Dendritic cell treated with granulocyte-macrophage colony-stimulating factor and Interleukin-4, amounts not matched to agents 40 ng/mL and 50 ng/mL, for 4 days (primary cell): ENCODE results near the gene ZNF777.

Experiments used
- H3K27ac Mint-ChIP-seq: one replicate; pipeline ENCODE4 v1.8.0; 2022; ENCODE audit warnings: mild to moderate bottlenecking, mixed read lengths
- H3K27me3 Mint-ChIP-seq: one replicate; pipeline ENCODE4 v1.8.0; 2022; ENCODE audit warnings: mild to moderate bottlenecking, mixed read lengths
- H3K36me3 Mint-ChIP-seq: one replicate; pipeline ENCODE4 v1.8.0; 2022; ENCODE audit warnings: low read depth, mixed read lengths
- H3K4me1 Mint-ChIP-seq: one replicate; pipeline ENCODE4 v1.8.0; 2022; ENCODE audit warnings: low read depth, mixed read lengths
- H3K4me3 Mint-ChIP-seq: one replicate; pipeline ENCODE4 v1.8.0; 2022; ENCODE audit warnings: mild to moderate bottlenecking, moderate library complexity, mixed read lengths
- H3K9me3 Mint-ChIP-seq: one replicate; pipeline ENCODE4 v1.8.0; 2022; ENCODE audit warnings: mixed read lengths
- intact Hi-C: fragments of 100-400 bp; cut with micrococcal nuclease; formaldehyde crosslinking; loops from one replicate; pipeline ENCODE4 v1.15.0; 2022

Gene ZNF777

DNA sequence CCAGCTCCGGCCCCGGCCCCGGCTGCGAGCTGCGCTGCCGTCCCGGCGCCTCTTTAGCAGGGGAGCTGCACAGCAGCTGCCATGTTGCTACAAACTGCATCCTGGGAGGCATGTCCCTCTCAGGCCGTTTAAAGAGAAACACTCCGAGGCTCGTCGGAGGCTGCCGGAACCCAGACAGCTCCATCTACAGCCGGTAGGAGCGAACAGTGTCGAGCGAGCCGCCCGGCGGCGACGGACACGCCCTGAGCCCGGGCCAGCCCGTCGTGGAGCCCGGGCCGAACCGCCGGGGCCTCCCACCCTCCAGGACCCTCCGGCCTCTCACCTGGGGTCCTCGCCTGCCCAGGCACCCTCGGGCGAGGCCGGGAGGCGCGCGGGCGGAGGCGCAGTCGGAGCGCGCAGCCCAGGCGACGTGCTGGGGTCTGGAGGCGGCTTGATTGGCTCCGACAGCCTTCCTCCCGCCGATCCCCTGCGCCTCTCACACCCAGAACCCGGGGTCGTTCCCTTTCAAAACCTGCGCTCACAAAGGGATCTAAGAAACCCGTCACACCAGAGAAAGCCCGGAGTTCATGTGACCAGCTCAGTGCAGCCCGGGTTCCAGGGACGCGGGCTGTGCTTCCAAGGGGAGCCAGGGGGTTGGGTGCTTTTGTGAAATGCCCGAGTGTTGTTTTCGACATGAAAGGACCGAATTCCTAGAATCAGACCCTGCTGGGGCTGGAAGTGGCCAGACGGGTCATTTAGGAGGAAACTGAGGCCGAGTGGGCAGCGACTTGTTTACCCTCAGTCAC, at the start of gene ZNF777:
TSS of gene ZNF777 (minus strand) at position 570 of the 785 bp plus-strand sequence. CDS start 5,040 bp downstream, outside the sequence.
- peaks cover 25% of the 10 kb centered on the region for H3K4me1 Mint-ChIP-seq
- peaks cover 11% of the 10 kb centered on the region for H3K36me3 Mint-ChIP-seq
- H3K4me3 Mint-ChIP-seq = peak within 1 kb of the TSS; percentile 83
- H3K9me3 Mint-ChIP-seq = no peaks in the 10 kb centered on the region
- intact Hi-C loops = loop anchor here (5.0 kb wide), 1 partner anchor 37 kb away; the partner anchor contains the start of gene ZNF746
- peak within 1 kb of the TSS; percentile 77 for H3K27ac Mint-ChIP-seq
- H3K27me3 Mint-ChIP-seq = peaks cover 33% of the 10 kb centered on the region

- Mint-ChIP-seq H3K9me3 (peaks cover 86% of the 10 kb centered on the region), H3K27me3 (peaks cover 2% of the 10 kb centered on the region), H3K4me1 (no peaks in the 10 kb centered on the region), H3K36me3 (no peaks in the 10 kb centered on the region), H3K4me3 (no peak overlapping the region), H3K27ac (no peak overlapping the region)
- intact Hi-C loops = no loop called here
These were observed 49.4 kb upstream of the ZNF777 start for GRCh38 chr7:149510248-149510647.

GRCh38 chr7:149509774-149510173, 48.9 kb upstream of the ZNF777 start:
- no peaks in the 10 kb centered on the region for H3K4me1 Mint-ChIP-seq
- no peak overlapping the region for H3K27ac Mint-ChIP-seq
- H3K36me3 Mint-ChIP-seq = no peaks in the 10 kb centered on the region
- H3K4me3 Mint-ChIP-seq = no peak overlapping the region
- peaks cover 2% of the 10 kb centered on the region for H3K27me3 Mint-ChIP-seq
- H3K9me3 Mint-ChIP-seq = peaks cover 86% of the 10 kb centered on the region
- intact Hi-C loops = no loop called here

DNA sequence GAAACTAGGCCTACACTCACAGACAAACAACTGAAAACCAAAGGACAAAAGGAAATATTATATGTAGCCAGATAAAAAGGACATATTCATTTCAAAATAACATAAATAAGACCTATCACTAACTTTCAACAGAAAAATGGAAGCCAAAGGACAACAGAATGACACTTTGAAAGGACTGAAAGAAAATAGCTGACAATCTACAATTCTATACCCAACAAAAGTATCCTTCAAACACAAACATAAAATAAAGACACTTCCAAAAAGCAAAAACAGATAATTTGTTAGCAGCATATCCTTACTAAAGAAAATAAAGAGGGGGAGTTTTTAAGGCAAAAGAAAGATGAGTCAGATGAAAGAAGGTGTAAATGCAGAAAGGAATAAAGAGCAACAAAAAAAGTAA, 44.7 kb upstream of the ZNF777 start:
- intact Hi-C loops = no loop called here
- Mint-ChIP-seq H3K4me1 (no peaks in the 10 kb centered on the region), H3K27me3 (peaks cover 4% of the 10 kb centered on the region), H3K9me3 (peaks cover 46% of the 10 kb centered on the region), H3K36me3 (no peaks in the 10 kb centered on the region), H3K4me3 (no peak overlapping the region), H3K27ac (no peak overlapping the region)

DNA sequence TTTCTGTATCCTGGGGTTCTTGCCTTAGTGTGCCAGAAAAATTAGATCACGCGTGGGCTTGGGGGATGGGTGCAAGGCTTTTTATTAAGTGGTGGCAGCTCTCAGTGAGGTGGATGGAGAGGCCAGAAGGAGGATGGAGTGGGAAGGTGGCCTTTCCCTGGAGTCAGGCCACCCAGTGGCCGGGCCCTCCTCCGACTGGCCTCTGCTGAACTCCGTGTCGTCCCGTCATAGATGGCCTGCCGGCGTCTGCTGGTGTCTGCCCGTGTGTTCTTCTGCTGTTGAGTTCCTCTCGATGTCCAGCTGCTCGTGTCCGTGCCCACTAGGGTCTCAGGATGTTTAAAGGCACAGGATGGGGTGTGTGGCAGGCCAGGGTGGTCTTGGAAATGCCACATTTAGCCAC, 40.8 kb upstream of the ZNF777 start:
- H3K27ac Mint-ChIP-seq = no peak overlapping the region

GRCh38 chr7:149500910-149501309, 40.0 kb upstream of the ZNF777 start:
- H3K9me3 Mint-ChIP-seq = peaks cover 13% of the 10 kb centered on the region
- H3K4me1 Mint-ChIP-seq = peaks cover 10% of the 10 kb centered on the region
- intact Hi-C loops = no loop called here
- H3K36me3 Mint-ChIP-seq = peaks cover 9% of the 10 kb centered on the region
- H3K4me3 Mint-ChIP-seq = no peak overlapping the region
- H3K27me3 Mint-ChIP-seq = peaks cover 4% of the 10 kb centered on the region
- H3K27ac Mint-ChIP-seq = no peak overlapping the region

More for the DNA sequence above, 40.8 kb upstream of the ZNF777 start:
- H3K27me3 Mint-ChIP-seq = peaks cover 4% of the 10 kb centered on the region
- peaks cover 3% of the 10 kb centered on the region for H3K4me1 Mint-ChIP-seq
- H3K9me3 Mint-ChIP-seq = peaks cover 19% of the 10 kb centered on the region
- peaks cover 5% of the 10 kb centered on the region for H3K36me3 Mint-ChIP-seq
- intact Hi-C loops = no loop called here
- no peak overlapping the region for H3K4me3 Mint-ChIP-seq

DNA sequence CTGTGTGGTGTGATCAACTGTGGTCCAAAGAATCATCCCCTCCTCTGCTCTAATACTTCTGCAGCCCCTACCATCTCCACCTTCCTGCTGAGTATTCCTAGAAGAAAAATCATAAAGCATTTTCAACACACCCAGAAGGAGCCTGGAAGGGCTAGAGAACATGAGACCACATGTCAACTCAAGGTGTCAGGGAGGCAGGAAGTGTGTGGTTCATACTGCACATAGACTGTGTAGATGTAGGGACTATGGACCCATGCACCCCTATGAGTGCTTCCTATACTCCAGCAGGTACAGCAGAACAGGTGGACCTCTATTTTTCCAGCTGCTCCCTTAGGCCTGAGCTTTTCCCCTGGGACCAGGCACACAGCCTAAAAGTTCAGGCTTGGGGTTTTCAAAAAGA, 39.3 kb upstream of the ZNF777 start:
- Mint-ChIP-seq H3K36me3 (peaks cover 9% of the 10 kb centered on the region), H3K4me1 (peaks cover 17% of the 10 kb centered on the region), H3K27ac (no peak overlapping the region), H3K9me3 (peaks cover 6% of the 10 kb centered on the region), H3K27me3 (peaks cover 2% of the 10 kb centered on the region), H3K4me3 (no peak overlapping the region)
- intact Hi-C loops = no loop called here

DNA sequence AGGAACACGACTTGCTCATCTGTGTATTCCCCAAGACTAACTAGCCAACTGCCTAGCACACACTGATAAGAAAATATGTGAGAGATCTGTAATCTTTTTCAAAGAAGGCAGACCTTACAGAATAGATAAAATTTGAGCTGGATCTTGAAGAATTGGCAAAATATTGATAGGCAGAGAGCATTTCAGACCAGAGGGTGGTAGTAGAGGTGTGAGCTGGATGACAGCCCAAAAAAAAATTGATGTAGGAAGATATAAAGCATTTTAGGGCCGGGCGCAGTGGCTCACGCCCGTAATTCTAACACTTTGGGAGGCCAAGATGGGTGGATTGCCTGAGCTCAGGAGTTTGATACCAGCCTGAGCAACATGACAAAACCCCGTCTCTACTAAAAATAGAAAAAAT, 37.9 kb upstream of the ZNF777 start:
- Mint-ChIP-seq H3K4me1 (peaks cover 31% of the 10 kb centered on the region), H3K9me3 (no peaks in the 10 kb centered on the region), H3K36me3 (peaks cover 18% of the 10 kb centered on the region), H3K27ac (no peak overlapping the region), H3K4me3 (no peak overlapping the region), H3K27me3 (peaks cover 2% of the 10 kb centered on the region)
- intact Hi-C loops = loop anchor here (5.0 kb wide), 2 partner anchors 37 to 352 kb away; partner anchors contain the start of genes ZNF398 and ZNF777

- intact Hi-C loops = loop anchor here (5.0 kb wide), 2 partner anchors 35 to 350 kb away; partner anchors contain the start of genes ZNF398 and ZNF777
- peaks cover 2% of the 10 kb centered on the region for H3K27me3 Mint-ChIP-seq
- peak within 1 kb of the TSS; percentile 97 for H3K27ac Mint-ChIP-seq
These were observed 36.8 kb upstream of the ZNF777 start, which contains the start of gene ZNF746 for GRCh38 chr7:149497467-149498261. TSS of gene ZNF746 (minus strand) at chr7:149497809. CDS start at chr7:149497536, 273 bp downstream.

GRCh38 chr7:149496642-149497391, 36.0 kb upstream of the ZNF777 start:
- H3K27me3 Mint-ChIP-seq = peaks cover 2% of the 10 kb centered on the region
- H3K4me3 Mint-ChIP-seq = peak overlapping the region; percentile 97
- peaks cover 38% of the 10 kb centered on the region for H3K36me3 Mint-ChIP-seq
- intact Hi-C loops = loop anchor here (5.0 kb wide), 2 partner anchors 35 to 350 kb away; partner anchors contain the start of genes ZNF398 and ZNF777
- peak overlapping the region; percentile 97 for H3K27ac Mint-ChIP-seq
- H3K4me1 Mint-ChIP-seq = peaks cover 44% of the 10 kb centered on the region
- no peaks in the 10 kb centered on the region for H3K9me3 Mint-ChIP-seq

More at GRCh38 chr7:149497467-149498261, 36.8 kb upstream of the ZNF777 start, which contains the start of gene ZNF746:
- Mint-ChIP-seq H3K4me1 (peaks cover 40% of the 10 kb centered on the region), H3K36me3 (peaks cover 30% of the 10 kb centered on the region), H3K4me3 (peak within 1 kb of the TSS; percentile 97), H3K9me3 (no peaks in the 10 kb centered on the region)

GRCh38 chr7:149495785-149496641, 35.2 kb upstream of the ZNF777 start:
- Mint-ChIP-seq H3K27ac (peak overlapping the region; percentile 97), H3K4me3 (peak overlapping the region; percentile 97), H3K27me3 (no peaks in the 10 kb centered on the region), H3K36me3 (peaks cover 46% of the 10 kb centered on the region), H3K4me1 (peaks cover 44% of the 10 kb centered on the region), H3K9me3 (no peaks in the 10 kb centered on the region)
- intact Hi-C loops = loop anchor here (2.0 to 5.0 kb wide), 4 partner anchors 34 to 349 kb away; partner anchors contain the start of genes ZNF398 and ZNF777

- H3K27me3 Mint-ChIP-seq = no peaks in the 10 kb centered on the region
- H3K27ac Mint-ChIP-seq = peak overlapping the region; percentile 97
- peaks cover 56% of the 10 kb centered on the region for H3K4me1 Mint-ChIP-seq
- peak overlapping the region; percentile 97 for H3K4me3 Mint-ChIP-seq
- H3K9me3 Mint-ChIP-seq = no peaks in the 10 kb centered on the region
- intact Hi-C loops = loop anchor here (2.0 to 5.0 kb wide), 4 partner anchors 33 to 348 kb away; partner anchors contain the start of genes ZNF398 and ZNF777
- peaks cover 58% of the 10 kb centered on the region for H3K36me3 Mint-ChIP-seq
These were observed 34.0 kb upstream of the ZNF777 start for GRCh38 chr7:149494738-149495368.
